GM18951 (cell line): ENCODE measurements around the gene JKAMP.

Experiments
- POLR2A ChIP-seq: IDR thresholded peaks from 4 replicates; pipeline ENCODE4 v1.6.1; 2011; ENCODE audit warnings: mild to moderate bottlenecking; ENCODE audit not compliant: insufficient read length, insufficient read depth; ENCODE audit errors: extremely low read depth
- in situ Hi-C: fragments of 300-500 bp; cut with MboI; formaldehyde crosslinking; loops from one replicate; pipeline ENCODE4 v1.12.0; 2022; ENCODE audit warnings: low sequenced_read_pairs, mixed read lengths, inconsistent platforms; ENCODE audit not compliant: unreplicated experiment

Gene JKAMP

DNA sequence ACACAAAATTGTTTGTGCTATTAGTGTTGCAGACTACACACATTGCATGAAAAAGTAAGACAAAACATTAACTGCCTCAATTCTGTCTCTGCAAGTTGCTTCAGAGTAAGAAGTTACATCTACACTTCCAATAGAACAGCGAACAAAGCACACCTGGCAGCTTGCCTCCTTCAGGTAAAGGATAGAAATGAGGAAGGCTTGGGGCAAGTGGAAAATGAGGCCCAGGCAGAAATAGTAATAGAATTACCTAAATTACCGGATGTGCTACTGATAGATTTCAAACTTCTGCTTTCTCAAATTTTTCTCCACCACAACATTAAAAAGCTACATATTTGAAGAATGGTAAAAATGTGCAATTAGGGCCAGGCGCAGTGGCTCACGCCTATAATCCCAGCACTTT lies 54.6 kb downstream of the JKAMP start:
- TF ChIP-seq POLR2A = no peak
- in situ Hi-C loops = no loop called here

GRCh38 chr14:59540852-59541251 lies 56.5 kb downstream of the JKAMP start:
- TF ChIP-seq POLR2A = no peak
- in situ Hi-C loops = no loop called here

GRCh38 chr14:59541731-59542130 lies 57.4 kb downstream of the JKAMP start:
- no peak for TF ChIP-seq POLR2A
- in situ Hi-C loops = no loop called here

- in situ Hi-C loops = no loop called here
- no peak for TF ChIP-seq POLR2A
These were observed 59.6 kb downstream of the JKAMP start for GRCh38 chr14:59543873-59544272.

- no peak for TF ChIP-seq POLR2A
- in situ Hi-C loops = no loop called here
These were observed 63.0 kb downstream of the JKAMP start for GRCh38 chr14:59547310-59547709.
